ENCODE measurements around the gene LDLRAP1.
A peak's percentile ranks its signal among the peaks of the same experiment; 100 is the strongest.
"Not testable (repeated sequence)": the region's sequence is repeated elsewhere in the genome, so short reads cannot be mapped to it uniquely, and the experiment has no call there.

Gene LDLRAP1

GRCh38 chr1:25580927-25581326, 37.5 kb downstream of the LDLRAP1 start:
- no peak overlapping the region for H3K4me3 Mint-ChIP-seq
- H3K36me3 Mint-ChIP-seq = no peaks in the 10 kb centered on the region
- H3K9me3 Mint-ChIP-seq (ENCODE audit: low read depth) = no peaks in the 10 kb centered on the region
- no peaks in the 10 kb centered on the region for H3K27me3 Mint-ChIP-seq
- H3K4me1 Mint-ChIP-seq (ENCODE audit: low read depth) = peaks cover 3% of the 10 kb centered on the region
- peak overlapping the region; percentile 22 for H3K27ac Mint-ChIP-seq

GRCh38 chr1:25581764-25582163, 38.4 kb downstream of the LDLRAP1 start:
- Mint-ChIP-seq H3K36me3 (no peaks in the 10 kb centered on the region), H3K4me1 (ENCODE audit: low read depth) (peaks cover 3% of the 10 kb centered on the region), H3K9me3 (ENCODE audit: low read depth) (no peaks in the 10 kb centered on the region), H3K27ac (no peak overlapping the region), H3K4me3 (no peak overlapping the region), H3K27me3 (no peaks in the 10 kb centered on the region)

- no peaks in the 10 kb centered on the region for H3K4me1 Mint-ChIP-seq (ENCODE audit: low read depth)
- H3K9me3 Mint-ChIP-seq (ENCODE audit: low read depth) = no peaks in the 10 kb centered on the region
- H3K36me3 Mint-ChIP-seq = no peaks in the 10 kb centered on the region
- no peak overlapping the region for H3K4me3 Mint-ChIP-seq
- H3K27ac Mint-ChIP-seq = no peak overlapping the region
- H3K27me3 Mint-ChIP-seq = no peaks in the 10 kb centered on the region
These were observed 40.3 kb downstream of the LDLRAP1 start for GRCh38 chr1:25583519-25584370.

GRCh38 chr1:25586181-25586588, 42.8 kb downstream of the LDLRAP1 start:
- Mint-ChIP-seq H3K27ac (no peak overlapping the region), H3K27me3 (no peaks in the 10 kb centered on the region), H3K4me3 (no peak overlapping the region), H3K36me3 (no peaks in the 10 kb centered on the region), H3K9me3 (ENCODE audit: low read depth) (no peaks in the 10 kb centered on the region), H3K4me1 (ENCODE audit: low read depth) (peaks cover 10% of the 10 kb centered on the region)

- peaks cover 10% of the 10 kb centered on the region for H3K4me1 Mint-ChIP-seq (ENCODE audit: low read depth)
- H3K27me3 Mint-ChIP-seq = no peaks in the 10 kb centered on the region
- H3K9me3 Mint-ChIP-seq (ENCODE audit: low read depth) = no peaks in the 10 kb centered on the region
- H3K4me3 Mint-ChIP-seq = no peak overlapping the region
- no peak overlapping the region for H3K27ac Mint-ChIP-seq
- H3K36me3 Mint-ChIP-seq = no peaks in the 10 kb centered on the region
These were observed 43.9 kb downstream of the LDLRAP1 start for GRCh38 chr1:25587290-25587689.

- not testable (repeated sequence) for H3K4me1 Mint-ChIP-seq (ENCODE audit: low read depth); H3K27me3 Mint-ChIP-seq; H3K4me3 Mint-ChIP-seq; H3K27ac Mint-ChIP-seq; H3K9me3 Mint-ChIP-seq (ENCODE audit: low read depth); H3K36me3 Mint-ChIP-seq
These were observed 44.8 kb downstream of the LDLRAP1 start for GRCh38 chr1:25588224-25588623.

GRCh38 chr1:25588786-25589185, 45.4 kb downstream of the LDLRAP1 start:
- H3K4me1 Mint-ChIP-seq (ENCODE audit: low read depth); H3K4me3 Mint-ChIP-seq: not testable (repeated sequence)

GRCh38 chr1:25590096-25590824, 46.9 kb downstream of the LDLRAP1 start:
- H3K27ac Mint-ChIP-seq = no peak overlapping the region
- H3K4me1 Mint-ChIP-seq (ENCODE audit: low read depth) = peaks cover 10% of the 10 kb centered on the region
- H3K36me3 Mint-ChIP-seq = no peaks in the 10 kb centered on the region
- no peaks in the 10 kb centered on the region for H3K27me3 Mint-ChIP-seq
- no peaks in the 10 kb centered on the region for H3K9me3 Mint-ChIP-seq (ENCODE audit: low read depth)
- H3K4me3 Mint-ChIP-seq = no peak overlapping the region

More at GRCh38 chr1:25588786-25589185, 45.4 kb downstream of the LDLRAP1 start:
- H3K27me3 Mint-ChIP-seq; H3K36me3 Mint-ChIP-seq; H3K9me3 Mint-ChIP-seq (ENCODE audit: low read depth); H3K27ac Mint-ChIP-seq: not testable (repeated sequence)

GRCh38 chr1:25593861-25594260, 50.5 kb downstream of the LDLRAP1 start:
- Mint-ChIP-seq H3K36me3 (no peaks in the 10 kb centered on the region), H3K9me3 (ENCODE audit: low read depth) (no peaks in the 10 kb centered on the region), H3K27me3 (no peaks in the 10 kb centered on the region), H3K27ac (no peak overlapping the region), H3K4me3 (no peak overlapping the region), H3K4me1 (ENCODE audit: low read depth) (peaks cover 13% of the 10 kb centered on the region)

- peaks cover 12% of the 10 kb centered on the region for H3K4me1 Mint-ChIP-seq (ENCODE audit: low read depth)
- no peaks in the 10 kb centered on the region for H3K27me3 Mint-ChIP-seq
- H3K36me3 Mint-ChIP-seq = no peaks in the 10 kb centered on the region
- H3K4me3 Mint-ChIP-seq = no peak overlapping the region
- no peaks in the 10 kb centered on the region for H3K9me3 Mint-ChIP-seq (ENCODE audit: low read depth)
- H3K27ac Mint-ChIP-seq = no peak overlapping the region
These were observed 51.6 kb downstream of the LDLRAP1 start for GRCh38 chr1:25594971-25595370.

GRCh38 chr1:25596641-25597040, 53.2 kb downstream of the LDLRAP1 start:
- H3K4me3 Mint-ChIP-seq; H3K27me3 Mint-ChIP-seq; H3K36me3 Mint-ChIP-seq; H3K9me3 Mint-ChIP-seq (ENCODE audit: low read depth); H3K27ac Mint-ChIP-seq; H3K4me1 Mint-ChIP-seq (ENCODE audit: low read depth): not testable (repeated sequence)

GRCh38 chr1:25598879-25599278, 55.5 kb downstream of the LDLRAP1 start:
- Mint-ChIP-seq H3K9me3 (ENCODE audit: low read depth) (no peaks in the 10 kb centered on the region), H3K27ac (no peak overlapping the region), H3K4me3 (no peak overlapping the region), H3K27me3 (no peaks in the 10 kb centered on the region), H3K36me3 (no peaks in the 10 kb centered on the region), H3K4me1 (ENCODE audit: low read depth) (peaks cover 3% of the 10 kb centered on the region)

GRCh38 chr1:25599969-25600610, 56.7 kb downstream of the LDLRAP1 start:
- peaks cover 3% of the 10 kb centered on the region for H3K4me1 Mint-ChIP-seq (ENCODE audit: low read depth)
- no peaks in the 10 kb centered on the region for H3K27me3 Mint-ChIP-seq
- H3K9me3 Mint-ChIP-seq (ENCODE audit: low read depth) = no peaks in the 10 kb centered on the region
- H3K4me3 Mint-ChIP-seq = no peak overlapping the region
- no peaks in the 10 kb centered on the region for H3K36me3 Mint-ChIP-seq
- no peak overlapping the region for H3K27ac Mint-ChIP-seq

GRCh38 chr1:25600971-25601699, 57.7 kb downstream of the LDLRAP1 start:
- H3K4me1 Mint-ChIP-seq (ENCODE audit: low read depth); H3K27me3 Mint-ChIP-seq; H3K4me3 Mint-ChIP-seq; H3K9me3 Mint-ChIP-seq (ENCODE audit: low read depth); H3K36me3 Mint-ChIP-seq; H3K27ac Mint-ChIP-seq: not testable (repeated sequence)

Measured in activated naive CD8-positive, alpha-beta T cell (primary cell).